ENCODE results near the gene ZSCAN12. TPM values are rescaled to one million over a fixed set of nuclear protein-coding genes. Genes with fewer than 3 reads are reported as not detected.

ZSCAN12 gene
- total RNA-seq, 2 donors from 2014 or later: 5.9 to 10.2 TPM

DNA sequence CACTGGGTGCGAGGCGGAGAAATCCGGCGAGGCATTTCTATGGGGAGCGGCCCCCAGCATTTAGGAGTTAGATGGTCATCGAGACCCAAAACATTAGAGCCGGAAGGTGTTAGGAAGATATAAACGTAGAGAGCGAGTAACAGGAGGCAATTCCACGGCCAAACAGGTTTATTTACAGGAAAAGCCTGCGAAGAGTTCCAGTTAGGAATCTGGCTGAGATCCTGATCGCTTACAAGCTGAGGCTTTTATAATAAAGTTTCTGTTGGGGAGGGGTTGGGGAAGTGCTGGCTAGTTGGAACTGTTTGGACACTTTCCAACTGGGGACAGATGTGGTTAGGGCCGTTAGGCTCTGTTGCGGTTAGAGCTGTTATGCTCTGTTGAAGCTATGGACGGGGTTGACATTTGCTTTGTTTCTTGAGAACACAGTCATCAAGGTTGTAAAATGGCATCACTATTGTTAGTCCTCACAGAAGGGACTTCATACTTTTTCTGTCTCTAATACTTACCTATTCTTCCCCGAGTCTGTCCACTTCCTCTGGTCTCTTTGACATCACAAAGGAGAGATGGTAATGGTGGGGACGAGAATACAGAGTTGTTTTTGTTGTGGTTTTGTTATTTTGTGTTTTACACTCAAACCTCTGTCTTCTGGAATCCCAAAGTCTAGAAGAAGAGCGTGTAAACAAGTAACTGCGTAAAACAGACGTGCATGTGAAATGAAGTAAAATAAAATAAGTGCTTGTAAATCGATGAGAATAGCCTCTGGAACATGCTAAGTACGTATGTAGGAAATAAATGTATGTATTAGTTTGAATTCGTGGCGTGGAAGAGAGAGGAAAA, 63.0 kb downstream of the ZSCAN12 start:
- Histone ChIP-seq H3K27me3 (replicated peaks; ENCODE audit: insufficient read depth) (no peaks in the 10 kb centered on the region), H3K9me3 (no peaks in the 10 kb centered on the region), H3K27ac (peak overlapping the region; percentile 97 to 99), H3K36me3 (no peaks in the 10 kb centered on the region), H3K4me1 (replicated peaks) (no peaks in the 10 kb centered on the region), H3K4me3 (peak overlapping the region; percentile 56 to 60)
- no peak for TF ChIP-seq CTCF (IDR thresholded peaks at IDR 0.05)
- no peak for TF ChIP-seq POLR2AphosphoS5 (IDR thresholded peaks at IDR 0.05)
- TF ChIP-seq POLR2A (IDR thresholded peaks at IDR 0.05): no peak
- intact Hi-C loops (cut with DNase I): loop anchor here (5.0 kb wide), 2 partner anchors 69 to 199 kb away; partner anchors contain the start of gene ZSCAN26
- peak; percentile 31 for DNase-seq (ENCODE audit: low spot score)
- WGBS: 5% methylated on average over 24 of the region's 24 CpGs

- Histone ChIP-seq H3K4me1 (replicated peaks) (no peaks in the 10 kb centered on the region), H3K36me3 (no peaks in the 10 kb centered on the region), H3K9me3 (no peaks in the 10 kb centered on the region), H3K27ac (peak within 1 kb of the TSS; percentile 97 to 99), H3K4me3 (peak within 1 kb of the TSS; percentile 56 to 60), H3K27me3 (replicated peaks; ENCODE audit: insufficient read depth) (no peaks in the 10 kb centered on the region)
- peak; percentile 84 for TF ChIP-seq POLR2AphosphoS5 (IDR thresholded peaks at IDR 0.05)
- TF ChIP-seq CTCF (IDR thresholded peaks at IDR 0.05): no peak
- TF ChIP-seq POLR2A (IDR thresholded peaks at IDR 0.05): peak; percentile 52
- 1% methylated on average over 34 of the region's 35 CpGs for WGBS
- intact Hi-C loops (cut with DNase I): loop anchor here (5.0 kb wide), 2 partner anchors 68 to 198 kb away; partner anchors contain the start of gene ZSCAN26
- DNase-seq (ENCODE audit: low spot score): peak; percentile 93
These were observed 63.8 kb downstream of the ZSCAN12 start, which contains the start of gene ZSCAN31 for GRCh38 chr6:28335564-28336283. Gene ZSCAN31 (minus strand): TSS chr6:28336148. CDS start chr6:28329683, 6,465 bp downstream.

DNA sequence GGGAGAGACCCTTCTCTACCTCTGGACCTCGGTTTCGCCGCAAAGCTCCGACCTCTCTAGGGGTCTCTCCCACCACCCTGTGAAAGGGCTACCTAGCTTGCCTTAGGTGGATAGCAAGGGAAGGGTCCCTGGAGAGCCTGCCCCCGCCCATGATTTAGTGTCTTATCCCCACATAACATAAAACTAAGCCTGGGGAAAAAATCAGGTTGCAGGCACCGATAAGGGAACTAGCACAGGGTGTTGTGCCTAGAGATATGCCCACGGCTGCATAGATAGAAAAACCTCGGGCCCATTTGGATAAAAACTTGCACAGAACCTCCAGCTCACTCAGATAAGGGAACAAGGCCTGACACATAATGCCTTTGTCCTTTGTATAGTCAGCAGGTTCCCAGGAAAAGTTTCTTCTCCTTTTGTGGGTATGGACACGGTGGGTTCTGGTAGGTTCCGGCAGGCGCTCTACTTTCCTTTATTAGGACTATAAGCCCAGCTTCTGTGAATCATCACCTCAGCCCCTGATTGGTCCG, 64.4 kb downstream of the ZSCAN12 start:
- H3K4me3 ChIP-seq: peak overlapping the region; percentile 56 to 60
- peak overlapping the region; percentile 97 to 99 for H3K27ac ChIP-seq
- intact Hi-C loops (cut with DNase I): loop anchor here (5.0 kb wide), 2 partner anchors 68 to 198 kb away; partner anchors contain the start of gene ZSCAN26
- TF ChIP-seq POLR2A (IDR thresholded peaks at IDR 0.05): no peak
- no peak for TF ChIP-seq CTCF (IDR thresholded peaks at IDR 0.05)
- TF ChIP-seq POLR2AphosphoS5 (IDR thresholded peaks at IDR 0.05): no peak
- no peaks in the 10 kb centered on the region for H3K9me3 ChIP-seq
- H3K27me3 ChIP-seq (replicated peaks; ENCODE audit: insufficient read depth): no peaks in the 10 kb centered on the region
- no peaks in the 10 kb centered on the region for H3K4me1 ChIP-seq (replicated peaks)
- no peaks in the 10 kb centered on the region for H3K36me3 ChIP-seq
- DNase-seq (ENCODE audit: low spot score): no peak
- 33% methylated on average over 12 of the region's 12 CpGs for WGBS

GRCh38 chr6:28334286-28335039, 65.1 kb downstream of the ZSCAN12 start:
- H3K27me3 ChIP-seq (replicated peaks; ENCODE audit: insufficient read depth): no peaks in the 10 kb centered on the region
- no peak for DNase-seq (ENCODE audit: low spot score)
- no peak overlapping the region for H3K4me3 ChIP-seq
- H3K27ac ChIP-seq: peak overlapping the region; percentile 97 to 99
- H3K4me1 ChIP-seq (replicated peaks): no peaks in the 10 kb centered on the region
- intact Hi-C loops (cut with DNase I): loop anchor here (5.0 kb wide), 2 partner anchors 67 to 197 kb away; partner anchors contain the start of gene ZSCAN26
- WGBS: 64% methylated on average over 7 of the region's 7 CpGs
- no peaks in the 10 kb centered on the region for H3K9me3 ChIP-seq
- TF ChIP-seq POLR2A (IDR thresholded peaks at IDR 0.05): no peak
- no peak for TF ChIP-seq CTCF (IDR thresholded peaks at IDR 0.05)
- no peak for TF ChIP-seq POLR2AphosphoS5 (IDR thresholded peaks at IDR 0.05)
- H3K36me3 ChIP-seq: no peaks in the 10 kb centered on the region
